ENCODE measurements around the gene PTDSS2. TPM values are rescaled to one million over a fixed set of nuclear protein-coding genes. Genes with fewer than 3 reads are reported as not detected.

Gene PTDSS2
- polyA plus RNA-seq, 3 donors = 9.3 to 18.3 (median 12.4) TPM

- Mint-ChIP-seq H3K4me3 (peak overlapping the region; percentile 60 to 83), H3K27me3 (ENCODE audit: low read depth in 3 of 3) (peaks cover 0 to 3% (median 2%) of the 10 kb centered on the region in 3 donors), H3K9me3 (peaks cover 12 to 16% (median 14%) of the 10 kb centered on the region in 7 donors), H3K36me3 (peaks cover 5 to 27% of the 10 kb centered on the region in 2 donors), H3K4me1 (peaks cover 17% of the 10 kb centered on the region), H3K27ac (peak overlapping the region in 6 of 7 donors; percentile 42 to 82 (median 79))
- peak overlapping the region; percentile 55 for H3K4me2 ChIP-seq (replicated peaks; ENCODE audit: extremely low read depth, low read length, poor library complexity, severe bottlenecking)
- no peak overlapping the region for H3K9ac ChIP-seq (ENCODE audit: insufficient read depth, low read length, poor library complexity, severe bottlenecking)
- H4K20me1 ChIP-seq (ENCODE audit: insufficient read depth, low read length) = no peaks in the 10 kb centered on the region
- peaks cover 11 to 13% of the 10 kb centered on the region in 2 donors for H3K4me1 ChIP-seq (ENCODE audit: control insufficient read depth in 1 of 2, insufficient read depth in 2 of 2, low read length in 2 of 2)
- H3K27ac ChIP-seq (ENCODE audit: low read depth in 1 of 2, low read length in 2 of 2) = no peak overlapping the region
- TF ChIP-seq CTCF (IDR thresholded peaks at IDR 0.05) = peak; percentile 100
- H2AFZ ChIP-seq (ENCODE audit: insufficient read depth, low read depth, low read length, poor library complexity, severe bottlenecking) = peak overlapping the region; percentile 51
- peaks cover 5 to 16% of the 10 kb centered on the region in 2 donors for H3K9me3 ChIP-seq (replicated peaks in 1 of 2; ENCODE audit: control insufficient read depth in 1 of 2, insufficient read depth in 1 of 2, low read length in 2 of 2)
- DNase-seq = peak; percentile 86 to 92 (median 90)
- peak overlapping the region in 2 of 3 experiments; percentile 15 to 53 for H3K4me3 ChIP-seq (replicated peaks in 1 of 3; ENCODE audit: low read depth in 2 of 3, low read length in 3 of 3)
- intact Hi-C loops (cut with micrococcal nuclease) = no loop called here
- 9% methylated on average over 65 of the region's 74 CpGs for WGBS (ENCODE audit: insufficient coverage)
- H3K27me3 ChIP-seq (ENCODE audit: control insufficient read depth in 2 of 2, insufficient read depth in 2 of 2, low read length in 2 of 2) = no peaks in the 10 kb centered on the region
- H3K79me2 ChIP-seq (ENCODE audit: insufficient read depth, low read length) = no peaks in the 10 kb centered on the region
- H3K36me3 ChIP-seq (replicated peaks in 1 of 2; ENCODE audit: control insufficient read depth in 1 of 2, insufficient read depth in 2 of 2, low read length in 2 of 2) = no peaks in the 10 kb centered on the region
These were observed 68.6 kb downstream of the PTDSS2 start for GRCh38 chr11:518463-519202.

GRCh38 chr11:520428-521176 is 70.5 kb downstream of the PTDSS2 start:
- no peak overlapping the region for H2AFZ ChIP-seq (ENCODE audit: insufficient read depth, low read depth, low read length, poor library complexity, severe bottlenecking)
- no peaks in the 10 kb centered on the region for H3K36me3 ChIP-seq (replicated peaks in 1 of 2; ENCODE audit: control insufficient read depth in 1 of 2, insufficient read depth in 2 of 2, low read length in 2 of 2)
- H3K9ac ChIP-seq (ENCODE audit: insufficient read depth, low read length, poor library complexity, severe bottlenecking) = no peak overlapping the region
- Mint-ChIP-seq H3K36me3 (peaks cover 3 to 12% of the 10 kb centered on the region in 2 donors), H3K27ac (peak overlapping the region in 2 of 7 donors; percentile 62 to 82), H3K9me3 (peaks cover 12 to 16% (median 14%) of the 10 kb centered on the region in 7 donors), H3K4me3 (no peak overlapping the region), H3K4me1 (peaks cover 6% of the 10 kb centered on the region), H3K27me3 (ENCODE audit: low read depth in 3 of 3) (peaks cover 1 to 6% (median 4%) of the 10 kb centered on the region in 3 donors)
- no peak for TF ChIP-seq CTCF (IDR thresholded peaks at IDR 0.05)
- H3K27me3 ChIP-seq (ENCODE audit: control insufficient read depth in 2 of 2, insufficient read depth in 2 of 2, low read length in 2 of 2) = no peaks in the 10 kb centered on the region
- no peak overlapping the region for H3K4me3 ChIP-seq (replicated peaks in 1 of 3; ENCODE audit: low read depth in 2 of 3, low read length in 3 of 3)
- 94% methylated on average over 36 of the region's 39 CpGs for WGBS (ENCODE audit: insufficient coverage)
- H3K79me2 ChIP-seq (ENCODE audit: insufficient read depth, low read length) = no peaks in the 10 kb centered on the region
- no peak for DNase-seq
- peaks cover 5 to 16% of the 10 kb centered on the region in 2 donors for H3K9me3 ChIP-seq (replicated peaks in 1 of 2; ENCODE audit: control insufficient read depth in 1 of 2, insufficient read depth in 1 of 2, low read length in 2 of 2)
- H4K20me1 ChIP-seq (ENCODE audit: insufficient read depth, low read length) = no peaks in the 10 kb centered on the region
- no peak overlapping the region for H3K27ac ChIP-seq (ENCODE audit: low read depth in 1 of 2, low read length in 2 of 2)
- H3K4me1 ChIP-seq (ENCODE audit: control insufficient read depth in 1 of 2, insufficient read depth in 2 of 2, low read length in 2 of 2) = peaks cover 5 to 8% of the 10 kb centered on the region in 2 donors
- intact Hi-C loops (cut with micrococcal nuclease) = no loop called here
- no peak overlapping the region for H3K4me2 ChIP-seq (replicated peaks; ENCODE audit: extremely low read depth, low read length, poor library complexity, severe bottlenecking)

All from CD14-positive monocyte (primary cell).